Liver (tissue), 9 donors: ENCODE data around the gene IGSF22. TPM values are rescaled to one million over a fixed set of nuclear protein-coding genes. Genes with fewer than 3 reads are reported as not detected.
A peak's percentile ranks its signal among the peaks of the same experiment; 100 is the strongest.

Source experiments
- DNase-seq: peaks from one replicate; pipeline ENCODE4 v3.0.0-alpha.2; 2017; ENCODE audit warnings: low spot score
- H3K27ac ChIP-seq, 2 donors: one replicate each; pipeline ENCODE4 v1.7.0; 2013; ENCODE audit warnings: inconsistent platforms in 2 of 2, low read length in 2 of 2, control low read depth in 1 of 2, low read depth in 1 of 2, mild to moderate bottlenecking in 1 of 2
- H3K27me3 ChIP-seq, 4 donors: one replicate each; pipeline versions ENCODE4 v1.6.1 to v1.7.0; 2013; ENCODE audit warnings: low read length in 3 of 4, inconsistent platforms in 1 of 4, mild to moderate bottlenecking in 1 of 4, moderate library complexity in 1 of 4; ENCODE audit not compliant: control insufficient read depth in 4 of 4, insufficient read depth in 4 of 4
- H3K36me3 ChIP-seq, 4 donors: one replicate each; pipeline versions ENCODE4 v1.6.1 to v1.7.0; 2013; ENCODE audit warnings: low read length in 3 of 4, mild to moderate bottlenecking in 3 of 4, low read depth in 1 of 4, moderate library complexity in 1 of 4; ENCODE audit not compliant: control insufficient read depth in 4 of 4, insufficient read depth in 3 of 4
- H3K4me1 ChIP-seq, 4 donors: one replicate each; pipeline versions ENCODE4 v1.6.1 to v1.7.0; 2013; ENCODE audit warnings: low read length in 3 of 4, mild to moderate bottlenecking in 3 of 4, moderate library complexity in 1 of 4; ENCODE audit not compliant: control insufficient read depth in 4 of 4, insufficient read depth in 4 of 4
- H3K4me3 ChIP-seq, 3 donors: one replicate each; pipeline versions ENCODE4 v1.6.1 to v1.7.0; 2013; ENCODE audit warnings: low read length in 3 of 3, control low read depth in 1 of 3, low read depth in 1 of 3, mild to moderate bottlenecking in 1 of 3
- H3K9ac ChIP-seq, 2 donors: one replicate each; pipeline ENCODE4 v1.7.0; 2013; ENCODE audit warnings: low read length in 2 of 2, mild to moderate bottlenecking in 2 of 2, moderate library complexity in 2 of 2, control low read depth in 1 of 2, low read depth in 1 of 2
- H3K9me3 ChIP-seq, 4 donors: one replicate each; pipeline versions ENCODE4 v1.6.1 to v1.7.0; 2013; ENCODE audit warnings: low read length in 3 of 4; ENCODE audit not compliant: control insufficient read depth in 4 of 4
- EGR1 ChIP-seq, 2 donors: IDR thresholded peaks; 2 replicates each; pipeline ENCODE4 v1.6.1; 2016 to 2018; ENCODE audit warnings: antibody characterized with exemption in 2 of 2, low read depth in 2 of 2
- FOXA1 ChIP-seq: IDR thresholded peaks from 2 replicates; pipeline ENCODE4 v1.6.1; 2016; ENCODE audit warnings: antibody characterized with exemption
- FOXA2 ChIP-seq: IDR thresholded peaks from 2 replicates; pipeline ENCODE4 v1.6.1; 2016; ENCODE audit warnings: antibody characterized with exemption
- GABPA ChIP-seq, 2 donors: IDR thresholded peaks in 1 of 2; conservative IDR thresholded peaks in 1 of 2; 2 replicates each; pipeline ENCODE4 v1.6.1; 2016; ENCODE audit warnings: antibody characterized with exemption in 2 of 2, mild to moderate bottlenecking in 1 of 2, moderate library complexity in 1 of 2
- JUND ChIP-seq, 2 donors: IDR thresholded peaks; 2 replicates each; pipeline ENCODE4 v1.6.1; 2016; ENCODE audit warnings: antibody characterized with exemption in 2 of 2
- NR2F2 ChIP-seq: IDR thresholded peaks from 2 replicates; pipeline ENCODE4 v1.6.1; 2016; ENCODE audit warnings: antibody characterized with exemption
- RAD21 ChIP-seq, 2 donors: IDR thresholded peaks; 2 replicates each; pipeline ENCODE4 v1.6.1; 2016; ENCODE audit warnings: antibody characterized with exemption in 2 of 2, mild to moderate bottlenecking in 2 of 2
- RXRA ChIP-seq, 2 donors: IDR thresholded peaks; 2 replicates each; pipeline ENCODE4 v1.6.1; 2017 to 2018; ENCODE audit warnings: antibody characterized with exemption in 2 of 2, mild to moderate bottlenecking in 1 of 2
- SP1 ChIP-seq: IDR thresholded peaks from 2 replicates; pipeline ENCODE4 v1.6.1; 2018; ENCODE audit warnings: antibody characterized with exemption, mild to moderate bottlenecking
- TAF1 ChIP-seq: conservative IDR thresholded peaks from 2 replicates; pipeline ENCODE4 v1.6.1; 2016; ENCODE audit warnings: antibody characterized with exemption, mild to moderate bottlenecking
- YY1 ChIP-seq: IDR thresholded peaks from 2 replicates; pipeline ENCODE4 v1.6.1; 2016; ENCODE audit warnings: antibody characterized with exemption, mild to moderate bottlenecking
- WGBS: extraction: QIAGEN DNeasy Blood & Tissue Kit; methylation state at CpG from one replicate; pipeline ENCODE4 v1.1.7; 2013; 5-methylcytosine and 5-hydroxymethylcytosine counted together
- polyA plus RNA-seq, 2 donors: library from polyadenylated mRNA; stranded (reverse) in 1 of 2; unstranded in 1 of 2; fragments of 200-250 nt in 1 of 2; fragments of >200 nt in 1 of 2; fragmentation: Nextera tagmentation in 1 of 2; extraction: Ambion mirVana in 1 of 2; gene quantifications; one replicate each; pipeline versions ENCODE4 v1.2.1 to v1.2.3, GENCODE V29; 2013 to 2015
- total RNA-seq, 2 donors: library from RNA; depleted of rRNA; stranded (reverse); fragments of >200 nt; gene quantifications; one replicate each; pipeline ENCODE4 v1.2.3, GENCODE V29; 2014
- TF ChIP-seq, protein P1 (sequence below): IDR thresholded peaks from 2 replicates; pipeline ENCODE4 v1.6.1; 2016; ENCODE audit warnings: antibody characterized with exemption
- TF ChIP-seq, protein P2 (sequence below): IDR thresholded peaks from 2 replicates; pipeline ENCODE4 v1.6.1; 2016; ENCODE audit warnings: antibody characterized with exemption
- TF ChIP-seq, protein P3 (sequence below): fragments of 150-350 bp; IDR thresholded peaks from 2 replicates; pipeline ENCODE4 v1.5.1; 2017; ENCODE audit warnings: improper control_type of control experiment, low read depth, low read length; ENCODE audit not compliant: missing input control
- TF ChIP-seq, protein P4 (sequence below): IDR thresholded peaks from 2 replicates; pipeline ENCODE4 v1.6.1; 2016; ENCODE audit warnings: antibody characterized with exemption, mild to moderate bottlenecking
- donor health status: healthy.
- donor health status: healthy.
- donor health status: healthy.
- donor health status: healthy.
- donor health status: healthy.

IGSF22 gene
- total and polyA plus RNA-seq, 4 donors: 0.12 to 0.26 TPM; not detected in 2

DNA sequence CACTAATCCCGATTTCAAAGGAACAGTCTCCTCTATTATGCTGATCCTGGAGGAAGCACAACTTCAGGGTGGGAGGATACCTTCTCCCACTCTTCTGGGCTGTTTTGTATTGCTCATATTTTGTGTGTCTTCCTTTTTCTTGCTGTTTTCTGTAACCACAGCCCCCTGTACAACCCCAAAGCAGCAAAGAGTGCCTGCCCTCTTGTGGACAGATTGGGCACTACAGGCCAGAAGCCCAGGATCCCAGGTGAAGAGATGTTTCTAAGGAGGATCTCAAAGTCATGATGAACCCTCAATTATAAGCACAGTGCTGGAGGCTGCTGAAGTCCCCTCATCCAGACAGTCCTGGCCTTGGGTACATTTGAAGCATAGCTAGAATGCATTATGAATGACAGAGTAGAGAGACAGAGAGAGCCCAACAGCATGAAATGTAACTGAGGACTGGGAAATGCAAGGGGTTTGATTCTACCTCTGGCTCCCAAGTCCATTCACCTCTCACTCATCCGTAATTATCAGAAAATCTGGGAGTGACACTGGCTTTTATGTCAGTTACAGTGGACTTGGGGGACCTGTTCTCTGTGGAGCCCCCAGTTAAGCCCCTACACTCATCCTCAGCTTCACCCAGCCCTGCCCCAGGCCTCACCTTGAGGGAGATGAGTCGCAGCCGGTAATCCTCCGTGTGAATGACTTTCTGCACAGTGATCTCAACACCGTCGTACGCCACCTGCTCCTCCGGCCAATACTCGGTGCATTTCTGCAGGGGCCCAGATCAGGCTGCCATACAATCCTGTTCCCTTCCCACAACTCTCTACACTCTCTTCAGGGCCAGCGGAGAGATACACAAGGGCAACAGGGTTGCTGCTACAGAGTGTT is 6.2 kb upstream of the IGSF22 start:
- H3K4me3 ChIP-seq: no peak overlapping the region
- H3K4me1 ChIP-seq: no peaks in the 10 kb centered on the region
- H3K27ac ChIP-seq: no peak overlapping the region
- DNase-seq: peak; percentile 72
- TF ChIP-seq, protein P1, sequence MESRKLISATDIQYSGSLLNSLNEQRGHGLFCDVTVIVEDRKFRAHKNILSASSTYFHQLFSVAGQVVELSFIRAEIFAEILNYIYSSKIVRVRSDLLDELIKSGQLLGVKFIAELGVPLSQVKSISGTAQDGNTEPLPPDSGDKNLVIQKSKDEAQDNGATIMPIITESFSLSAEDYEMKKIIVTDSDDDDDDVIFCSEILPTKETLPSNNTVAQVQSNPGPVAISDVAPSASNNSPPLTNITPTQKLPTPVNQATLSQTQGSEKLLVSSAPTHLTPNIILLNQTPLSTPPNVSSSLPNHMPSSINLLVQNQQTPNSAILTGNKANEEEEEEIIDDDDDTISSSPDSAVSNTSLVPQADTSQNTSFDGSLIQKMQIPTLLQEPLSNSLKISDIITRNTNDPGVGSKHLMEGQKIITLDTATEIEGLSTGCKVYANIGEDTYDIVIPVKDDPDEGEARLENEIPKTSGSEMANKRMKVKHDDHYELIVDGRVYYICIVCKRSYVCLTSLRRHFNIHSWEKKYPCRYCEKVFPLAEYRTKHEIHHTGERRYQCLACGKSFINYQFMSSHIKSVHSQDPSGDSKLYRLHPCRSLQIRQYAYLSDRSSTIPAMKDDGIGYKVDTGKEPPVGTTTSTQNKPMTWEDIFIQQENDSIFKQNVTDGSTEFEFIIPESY: no peak
- TF ChIP-seq TAF1 (no peak), YY1 (no peak), EGR1 (IDR thresholded peaks at IDR 0.05; ENCODE audit: low read depth in 2 of 2) (no peak), FOXA2 (no peak), NR2F2 (no peak), FOXA1 (no peak), GABPA (IDR thresholded peaks at IDR 0.05 in 1 of 2, conservative IDR thresholded peaks at IDR 0.05 in 1 of 2) (no peak), JUND (IDR thresholded peaks at IDR 0.05) (no peak), RXRA (IDR thresholded peaks at IDR 0.05) (no peak), SP1 (no peak), RAD21 (IDR thresholded peaks at IDR 0.05) (peak; percentile 81 to 86)
- TF ChIP-seq, protein P2, sequence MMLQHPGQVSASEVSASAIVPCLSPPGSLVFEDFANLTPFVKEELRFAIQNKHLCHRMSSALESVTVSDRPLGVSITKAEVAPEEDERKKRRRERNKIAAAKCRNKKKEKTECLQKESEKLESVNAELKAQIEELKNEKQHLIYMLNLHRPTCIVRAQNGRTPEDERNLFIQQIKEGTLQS: no peak
- TF ChIP-seq, protein P3, sequence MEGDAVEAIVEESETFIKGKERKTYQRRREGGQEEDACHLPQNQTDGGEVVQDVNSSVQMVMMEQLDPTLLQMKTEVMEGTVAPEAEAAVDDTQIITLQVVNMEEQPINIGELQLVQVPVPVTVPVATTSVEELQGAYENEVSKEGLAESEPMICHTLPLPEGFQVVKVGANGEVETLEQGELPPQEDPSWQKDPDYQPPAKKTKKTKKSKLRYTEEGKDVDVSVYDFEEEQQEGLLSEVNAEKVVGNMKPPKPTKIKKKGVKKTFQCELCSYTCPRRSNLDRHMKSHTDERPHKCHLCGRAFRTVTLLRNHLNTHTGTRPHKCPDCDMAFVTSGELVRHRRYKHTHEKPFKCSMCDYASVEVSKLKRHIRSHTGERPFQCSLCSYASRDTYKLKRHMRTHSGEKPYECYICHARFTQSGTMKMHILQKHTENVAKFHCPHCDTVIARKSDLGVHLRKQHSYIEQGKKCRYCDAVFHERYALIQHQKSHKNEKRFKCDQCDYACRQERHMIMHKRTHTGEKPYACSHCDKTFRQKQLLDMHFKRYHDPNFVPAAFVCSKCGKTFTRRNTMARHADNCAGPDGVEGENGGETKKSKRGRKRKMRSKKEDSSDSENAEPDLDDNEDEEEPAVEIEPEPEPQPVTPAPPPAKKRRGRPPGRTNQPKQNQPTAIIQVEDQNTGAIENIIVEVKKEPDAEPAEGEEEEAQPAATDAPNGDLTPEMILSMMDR: peak; percentile 93
- TF ChIP-seq, protein P4, sequence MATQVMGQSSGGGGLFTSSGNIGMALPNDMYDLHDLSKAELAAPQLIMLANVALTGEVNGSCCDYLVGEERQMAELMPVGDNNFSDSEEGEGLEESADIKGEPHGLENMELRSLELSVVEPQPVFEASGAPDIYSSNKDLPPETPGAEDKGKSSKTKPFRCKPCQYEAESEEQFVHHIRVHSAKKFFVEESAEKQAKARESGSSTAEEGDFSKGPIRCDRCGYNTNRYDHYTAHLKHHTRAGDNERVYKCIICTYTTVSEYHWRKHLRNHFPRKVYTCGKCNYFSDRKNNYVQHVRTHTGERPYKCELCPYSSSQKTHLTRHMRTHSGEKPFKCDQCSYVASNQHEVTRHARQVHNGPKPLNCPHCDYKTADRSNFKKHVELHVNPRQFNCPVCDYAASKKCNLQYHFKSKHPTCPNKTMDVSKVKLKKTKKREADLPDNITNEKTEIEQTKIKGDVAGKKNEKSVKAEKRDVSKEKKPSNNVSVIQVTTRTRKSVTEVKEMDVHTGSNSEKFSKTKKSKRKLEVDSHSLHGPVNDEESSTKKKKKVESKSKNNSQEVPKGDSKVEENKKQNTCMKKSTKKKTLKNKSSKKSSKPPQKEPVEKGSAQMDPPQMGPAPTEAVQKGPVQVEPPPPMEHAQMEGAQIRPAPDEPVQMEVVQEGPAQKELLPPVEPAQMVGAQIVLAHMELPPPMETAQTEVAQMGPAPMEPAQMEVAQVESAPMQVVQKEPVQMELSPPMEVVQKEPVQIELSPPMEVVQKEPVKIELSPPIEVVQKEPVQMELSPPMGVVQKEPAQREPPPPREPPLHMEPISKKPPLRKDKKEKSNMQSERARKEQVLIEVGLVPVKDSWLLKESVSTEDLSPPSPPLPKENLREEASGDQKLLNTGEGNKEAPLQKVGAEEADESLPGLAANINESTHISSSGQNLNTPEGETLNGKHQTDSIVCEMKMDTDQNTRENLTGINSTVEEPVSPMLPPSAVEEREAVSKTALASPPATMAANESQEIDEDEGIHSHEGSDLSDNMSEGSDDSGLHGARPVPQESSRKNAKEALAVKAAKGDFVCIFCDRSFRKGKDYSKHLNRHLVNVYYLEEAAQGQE: no peak
- no peaks in the 10 kb centered on the region for H3K36me3 ChIP-seq
- H3K9ac ChIP-seq: no peak overlapping the region
- H3K9me3 ChIP-seq: no peaks in the 10 kb centered on the region
- no peaks in the 10 kb centered on the region for H3K27me3 ChIP-seq
- WGBS: 71% methylated on average over 11 of the region's 11 CpGs
